GM19397 (cell line): ENCODE measurements around the gene MARCHF3.
"Not testable (repeated sequence)": the region's sequence is repeated elsewhere in the genome, so short reads cannot be mapped to it uniquely, and the experiment has no call there.

Experiments used
- ATAC-seq: cut with Tn5 transposase; IDR thresholded peaks from one replicate; pipeline ENCODE4 v1.9.1; 2021; ENCODE audit warnings: mild to moderate bottlenecking, moderate library complexity; ENCODE audit not compliant: unreplicated experiment

MARCHF3 gene, protein sequence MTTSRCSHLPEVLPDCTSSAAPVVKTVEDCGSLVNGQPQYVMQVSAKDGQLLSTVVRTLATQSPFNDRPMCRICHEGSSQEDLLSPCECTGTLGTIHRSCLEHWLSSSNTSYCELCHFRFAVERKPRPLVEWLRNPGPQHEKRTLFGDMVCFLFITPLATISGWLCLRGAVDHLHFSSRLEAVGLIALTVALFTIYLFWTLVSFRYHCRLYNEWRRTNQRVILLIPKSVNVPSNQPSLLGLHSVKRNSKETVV

DNA sequence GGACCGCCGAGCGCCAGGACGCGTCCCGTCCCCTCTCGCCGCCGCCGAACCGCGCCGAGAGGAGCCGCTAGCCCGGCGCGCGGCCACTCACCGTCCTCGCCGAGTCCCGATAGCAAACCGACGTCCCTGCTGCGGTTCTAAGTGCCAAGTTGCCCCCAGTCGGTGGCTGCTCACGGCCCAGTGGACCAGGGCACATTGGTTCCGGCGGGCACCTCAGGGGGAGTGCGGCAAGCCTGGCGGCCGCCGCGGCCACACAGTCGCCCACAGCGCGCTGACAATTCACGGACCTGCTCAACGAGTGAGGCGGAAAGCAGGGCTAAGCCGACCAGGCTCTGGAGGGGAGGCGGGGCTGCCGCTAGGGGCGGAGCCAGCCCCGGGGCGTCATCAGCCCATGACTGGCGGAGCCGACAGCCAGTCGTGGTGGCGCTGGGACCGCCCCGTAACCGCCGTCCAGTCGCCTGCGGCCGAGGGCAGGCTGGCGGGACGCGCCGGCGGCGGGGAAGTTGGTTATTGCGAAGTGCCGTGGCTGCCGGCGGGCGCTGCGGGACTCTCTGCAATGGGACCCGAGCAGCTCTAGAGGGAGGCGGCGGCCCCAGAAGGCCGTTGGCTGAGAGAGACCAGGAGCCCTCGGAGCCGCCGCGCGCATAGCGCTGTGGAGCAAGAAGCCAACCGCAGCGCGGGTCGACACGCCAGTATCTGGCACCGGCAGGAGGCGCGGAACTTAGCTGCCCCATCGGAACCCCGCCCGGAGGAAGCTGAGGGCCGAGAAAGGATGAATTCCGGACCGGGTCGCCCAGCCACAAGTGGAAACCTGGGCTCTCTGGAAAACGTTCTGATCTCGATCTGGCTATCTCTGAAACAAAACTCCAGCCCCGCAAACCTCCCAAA lies at the start of gene MARCHF3:
Gene MARCHF3 (minus strand): TSS at position 300 of the 888 bp plus-strand sequence. CDS start 112,387 bp downstream, outside the sequence.
- ATAC-seq: peak; percentile 95

DNA sequence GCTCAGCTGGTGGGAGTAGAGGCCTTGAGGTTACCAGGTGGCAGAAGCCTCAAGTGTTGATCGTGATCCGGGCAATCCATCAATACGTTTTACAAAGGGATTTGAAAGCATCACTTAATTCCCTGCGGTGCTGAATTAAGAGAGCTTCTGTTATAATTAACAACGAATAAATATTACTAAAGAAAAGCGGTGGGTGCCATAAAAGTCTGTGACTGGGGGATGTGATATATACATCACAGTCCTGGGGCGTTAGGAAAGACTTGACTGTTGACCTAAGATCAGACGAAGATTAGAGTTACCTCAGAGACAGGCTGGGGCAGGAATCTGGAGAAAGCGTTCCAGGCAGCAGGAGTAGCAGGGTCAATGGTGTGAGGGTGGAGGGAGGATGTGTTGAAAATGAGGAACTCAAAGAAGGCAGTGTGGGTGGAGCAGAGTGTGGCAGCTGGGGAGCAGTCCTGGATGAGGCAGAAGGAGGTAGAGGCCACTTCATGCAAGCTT lies 49.7 kb upstream of the MARCHF3 start:
- no peak for ATAC-seq

DNA sequence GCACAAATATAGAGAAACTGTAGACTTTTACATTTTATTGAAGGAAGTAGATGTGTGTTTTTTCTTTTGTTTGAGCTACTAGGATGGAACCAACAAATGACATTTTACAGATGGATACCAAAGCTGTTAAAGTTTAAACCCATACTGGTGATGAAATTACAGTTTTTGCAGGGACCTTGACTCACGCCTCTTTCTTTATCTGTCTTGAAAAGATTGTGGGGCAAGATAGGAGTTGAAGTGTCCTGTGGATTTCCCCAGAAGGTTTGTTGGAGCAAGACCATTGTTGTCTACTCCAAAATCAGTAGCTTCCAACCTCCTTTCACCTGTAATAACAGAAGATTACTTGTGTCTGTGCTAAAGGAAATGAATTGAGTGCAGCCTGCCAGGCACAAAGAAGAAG lies 47.0 kb upstream of the MARCHF3 start:
- ATAC-seq: no peak

DNA sequence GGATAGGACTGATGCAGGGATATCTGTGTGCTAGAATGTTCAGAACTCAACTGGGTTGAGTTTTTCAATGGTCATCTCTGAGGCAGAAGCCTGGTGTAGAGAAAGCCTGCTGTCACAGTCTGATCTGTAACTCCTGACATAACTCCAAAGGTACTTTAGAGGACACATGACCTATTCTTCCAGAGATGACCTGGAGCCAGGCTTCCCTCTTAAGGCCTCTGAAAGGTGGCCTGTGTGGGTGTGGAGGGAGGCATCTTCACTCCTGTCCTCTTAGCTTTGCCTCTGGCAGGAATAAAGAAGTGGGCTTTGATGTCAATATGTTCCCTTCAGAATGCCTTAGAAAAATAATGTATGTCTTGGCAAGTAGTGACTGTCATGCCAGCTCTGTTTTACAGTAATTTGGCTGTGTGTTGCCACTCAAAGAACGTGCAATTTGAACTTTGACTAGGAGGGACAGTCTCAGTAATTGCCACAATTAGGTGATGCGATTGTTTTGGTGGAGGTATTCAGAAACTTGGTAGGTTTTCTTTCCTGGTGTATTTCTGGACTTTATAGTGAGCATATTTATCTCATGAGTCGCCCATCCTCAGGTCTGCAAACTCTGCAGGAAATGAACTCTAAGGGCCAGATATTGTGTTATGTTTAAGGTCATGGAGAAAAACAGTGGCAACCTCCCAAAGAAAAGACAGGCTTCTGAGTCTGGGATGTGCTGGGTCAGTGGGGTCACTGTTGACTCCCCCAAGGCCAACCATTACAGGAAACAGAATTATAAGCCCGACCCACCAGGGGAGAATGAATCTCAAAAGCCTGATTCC lies 46.2 kb upstream of the MARCHF3 start:
- no peak for ATAC-seq

DNA sequence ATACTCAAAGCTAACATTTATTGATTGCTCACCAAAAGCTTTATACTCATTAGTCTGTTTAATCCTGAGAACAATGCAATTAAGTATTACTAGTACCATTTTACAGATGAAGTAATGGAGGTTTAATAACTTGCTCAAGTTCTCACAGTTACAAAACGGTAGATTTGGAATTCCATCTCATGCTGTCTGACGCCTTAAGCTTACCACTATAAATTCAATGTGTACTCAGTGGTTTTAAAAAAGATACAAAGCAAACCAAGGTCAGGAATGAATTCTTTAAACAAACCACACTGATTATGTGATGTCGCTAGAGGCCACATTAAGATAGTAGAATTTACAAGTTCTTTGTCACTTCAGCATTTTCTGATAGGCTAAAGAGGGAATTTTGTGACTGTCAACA lies 44.1 kb upstream of the MARCHF3 start:
- no peak for ATAC-seq

DNA sequence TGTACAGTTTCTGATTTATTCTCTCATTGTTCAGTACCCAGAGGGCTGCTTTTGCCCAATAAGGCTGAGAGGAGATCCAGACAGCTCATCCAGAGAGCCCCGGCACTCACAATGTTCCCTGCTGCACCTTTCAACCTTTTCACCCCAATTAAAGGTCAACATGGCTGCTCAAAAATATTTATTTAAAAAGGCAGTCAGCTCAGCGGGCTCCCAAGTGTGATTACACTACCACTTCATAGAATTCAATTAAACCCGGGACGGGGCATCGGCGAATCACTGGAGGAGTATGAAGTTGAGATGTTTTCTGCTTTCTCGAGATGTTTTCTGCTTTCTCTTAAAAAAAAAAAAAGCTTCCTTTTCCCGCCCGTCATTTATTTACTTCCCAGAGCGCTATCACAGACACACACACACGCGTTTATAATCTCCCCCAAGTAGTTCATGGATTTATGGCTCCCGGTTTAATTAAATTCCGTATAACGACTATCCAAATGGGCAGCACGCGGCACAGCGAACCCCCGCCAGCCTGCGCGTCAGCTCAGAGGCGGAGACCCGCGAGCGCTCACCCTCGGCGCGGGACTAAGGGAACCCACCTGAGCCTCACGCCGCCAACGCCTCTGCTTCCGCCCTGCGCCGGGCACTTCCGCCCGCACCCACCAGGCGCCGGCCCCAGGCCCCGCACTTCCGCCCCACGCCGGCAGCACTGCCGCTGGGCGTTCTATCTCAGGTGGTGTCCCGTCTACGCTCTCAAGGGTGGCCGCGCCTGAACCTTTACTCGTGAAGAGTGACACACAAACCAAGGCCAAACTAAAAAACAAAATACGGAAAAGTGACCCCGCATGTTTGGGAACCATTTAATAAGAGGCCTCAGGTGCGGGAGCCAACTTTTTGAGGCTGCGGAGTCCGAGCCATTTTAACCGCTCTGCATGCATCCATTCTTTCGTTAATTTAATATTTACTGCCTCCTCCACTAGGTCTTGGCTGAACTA lies 42.8 kb upstream of the MARCHF3 start, which contains the start of gene C5orf63:
Gene C5orf63 (minus strand): TSS at position 642 of the 986 bp plus-strand sequence. CDS start 14,507 bp downstream, outside the sequence.
- ATAC-seq: peak; percentile 99

DNA sequence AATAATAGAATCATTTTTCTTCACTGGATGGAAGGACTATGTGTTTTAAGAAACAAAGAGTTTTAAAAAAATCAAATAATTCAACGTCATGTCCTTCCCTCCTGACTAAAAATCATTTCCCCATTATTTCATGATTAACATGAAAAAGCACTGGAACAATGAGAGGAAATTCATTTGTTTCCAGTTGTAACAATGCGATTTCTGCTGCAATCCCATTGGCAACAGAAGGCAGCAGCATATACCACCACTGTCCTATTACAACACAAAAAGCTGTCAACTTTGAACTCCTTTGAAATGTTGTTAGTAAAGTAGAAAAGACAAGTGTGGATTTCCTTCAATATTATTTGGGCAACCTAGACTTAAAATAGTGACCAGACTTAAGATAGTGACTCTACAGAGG lies 39.9 kb upstream of the MARCHF3 start:
- no peak for ATAC-seq

DNA sequence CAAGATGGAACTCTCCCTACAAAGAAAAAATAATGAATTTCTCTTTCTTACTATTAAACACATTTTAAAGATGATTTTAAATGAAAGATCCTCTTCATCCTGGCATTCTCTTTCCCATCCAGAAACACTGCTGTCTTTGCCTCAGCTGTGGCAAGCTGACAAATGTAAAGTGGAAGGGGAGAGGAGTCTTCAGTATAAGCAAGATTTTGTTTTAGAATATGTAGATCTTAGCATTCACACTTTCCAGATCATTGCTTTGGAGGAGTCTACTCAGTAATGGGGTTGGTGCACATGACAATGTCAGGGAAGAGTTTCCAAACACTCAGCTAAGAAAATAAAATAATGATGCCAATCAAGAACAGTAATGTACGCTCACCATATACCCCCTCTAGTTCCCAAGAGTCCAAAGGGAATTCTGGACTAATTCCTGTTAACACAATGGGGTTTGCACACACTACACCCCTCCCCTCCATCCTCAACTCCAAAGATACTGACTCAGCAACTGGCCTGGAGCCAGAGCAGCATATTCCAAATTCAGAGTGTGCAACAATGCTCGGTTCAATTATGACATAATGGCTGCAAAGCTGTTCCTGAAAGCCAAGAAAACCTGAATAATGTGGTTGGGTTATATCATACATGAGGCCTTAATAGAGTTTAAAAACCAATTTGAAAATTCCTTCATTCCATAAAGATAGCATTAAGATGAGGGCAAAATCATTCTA lies 38.3 kb upstream of the MARCHF3 start:
- no peak for ATAC-seq

DNA sequence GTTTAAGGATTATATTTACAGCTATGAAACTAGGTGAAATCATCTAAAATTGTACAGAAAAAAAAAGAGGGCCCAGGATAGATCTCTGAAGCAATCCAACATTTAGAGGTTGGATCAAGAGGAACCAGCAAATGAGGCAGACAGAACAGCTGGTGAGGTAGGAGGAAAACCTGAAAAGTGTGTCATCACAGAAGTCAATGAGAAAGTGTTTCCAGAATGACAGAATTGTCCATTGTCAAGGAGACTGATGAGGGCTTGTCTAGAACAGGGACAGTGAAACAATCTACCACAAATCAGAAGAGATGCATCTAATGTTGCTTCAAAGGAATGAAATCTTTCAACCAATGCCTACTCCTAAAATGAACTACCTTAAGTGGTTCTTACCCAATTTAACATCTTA lies 36.4 kb upstream of the MARCHF3 start:
- no peak for ATAC-seq

DNA sequence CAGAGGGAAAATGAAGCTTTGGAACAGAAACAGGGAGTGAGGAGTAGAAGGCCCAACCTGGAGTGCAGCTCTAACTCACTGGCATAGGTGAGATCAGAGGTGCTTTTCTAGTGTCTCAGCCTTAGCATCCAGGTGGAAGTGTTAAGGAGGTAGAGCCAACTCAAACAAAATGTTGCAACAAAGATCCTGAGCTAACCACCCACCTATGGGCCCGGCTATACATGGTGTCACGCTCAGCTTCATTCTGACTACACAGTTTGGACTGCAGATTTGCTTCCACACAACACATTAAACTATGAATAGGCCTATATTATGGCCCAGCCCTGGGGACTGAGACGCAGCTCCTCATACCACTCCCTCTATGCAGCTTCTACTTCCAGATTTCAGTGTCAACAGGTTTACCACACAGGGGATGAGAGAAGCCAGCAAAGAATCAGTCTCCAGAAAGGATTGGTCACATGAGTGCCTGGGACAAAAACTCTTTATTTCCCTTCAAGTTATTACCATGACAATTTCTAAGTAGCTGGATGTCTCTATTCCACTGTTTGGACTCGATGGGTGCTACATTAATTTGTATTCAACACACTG lies 34.0 kb upstream of the MARCHF3 start:
- no peak for ATAC-seq

DNA sequence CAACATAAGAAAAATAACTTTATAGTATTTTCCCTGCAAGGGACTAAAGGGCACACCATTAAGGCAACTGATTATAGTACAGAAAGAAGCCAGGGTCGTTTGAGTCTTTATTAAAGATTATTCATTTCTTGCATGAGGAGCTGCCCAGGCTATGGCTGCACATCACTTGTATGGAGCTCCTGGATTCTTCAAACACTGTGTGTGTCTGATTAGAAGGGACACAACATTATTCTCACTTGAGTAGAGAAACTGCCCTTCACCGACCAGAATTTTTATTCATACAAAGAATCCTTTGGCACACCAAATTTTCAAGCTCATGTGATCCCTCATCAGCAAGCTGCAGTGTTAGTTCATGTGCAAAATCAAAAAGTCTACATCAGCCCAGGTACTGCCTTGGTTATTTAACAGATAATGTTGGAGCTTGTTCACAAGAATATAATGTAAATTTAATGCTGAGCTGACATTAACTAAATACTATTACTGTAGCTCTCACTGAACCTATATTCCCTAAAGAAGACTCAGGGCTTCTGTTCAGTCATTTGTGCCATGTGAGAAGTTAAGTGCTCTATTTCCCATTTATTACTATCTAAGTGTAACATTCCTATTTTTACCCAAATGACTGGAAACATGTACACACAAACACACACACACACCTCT lies 33.0 kb upstream of the MARCHF3 start:
- no peak for ATAC-seq

DNA sequence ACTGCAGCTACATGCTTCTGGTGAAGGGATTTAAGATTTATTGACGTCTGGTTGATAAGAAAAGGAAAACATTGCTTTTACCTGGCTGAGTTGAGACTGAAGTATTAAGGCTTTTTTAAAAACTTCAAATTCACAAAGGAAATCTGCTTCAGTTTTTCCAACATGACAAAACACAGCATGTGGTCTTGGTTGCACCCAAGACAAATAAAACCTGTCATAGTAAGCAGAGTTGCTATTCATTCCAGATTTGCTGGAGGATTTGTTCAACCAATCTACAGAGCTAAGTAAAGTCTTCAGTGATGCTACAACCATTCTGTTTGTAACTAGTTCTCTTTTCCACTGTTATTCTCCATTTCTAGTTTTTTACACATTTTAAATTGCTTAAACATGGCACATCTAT lies 31.6 kb upstream of the MARCHF3 start:
- no peak for ATAC-seq

DNA sequence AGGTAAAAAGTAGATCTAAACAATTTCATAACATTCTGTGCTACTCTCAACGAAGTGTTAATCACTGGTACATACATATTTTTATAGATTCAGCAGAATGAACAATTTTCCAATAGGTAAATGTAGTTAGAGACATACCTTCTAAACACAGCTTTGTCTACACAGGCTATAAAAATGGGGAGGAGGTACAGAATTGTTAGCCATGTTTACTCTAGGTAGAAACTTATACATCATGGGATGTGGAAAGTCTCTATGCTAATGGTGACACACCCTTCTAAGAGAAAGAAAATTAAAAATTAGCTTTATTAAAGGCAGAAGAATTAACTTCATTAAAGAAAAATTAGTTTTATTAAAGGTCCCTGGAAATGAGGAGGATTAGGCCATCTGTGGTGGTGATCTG lies 31.2 kb upstream of the MARCHF3 start:
- ATAC-seq: no peak

DNA sequence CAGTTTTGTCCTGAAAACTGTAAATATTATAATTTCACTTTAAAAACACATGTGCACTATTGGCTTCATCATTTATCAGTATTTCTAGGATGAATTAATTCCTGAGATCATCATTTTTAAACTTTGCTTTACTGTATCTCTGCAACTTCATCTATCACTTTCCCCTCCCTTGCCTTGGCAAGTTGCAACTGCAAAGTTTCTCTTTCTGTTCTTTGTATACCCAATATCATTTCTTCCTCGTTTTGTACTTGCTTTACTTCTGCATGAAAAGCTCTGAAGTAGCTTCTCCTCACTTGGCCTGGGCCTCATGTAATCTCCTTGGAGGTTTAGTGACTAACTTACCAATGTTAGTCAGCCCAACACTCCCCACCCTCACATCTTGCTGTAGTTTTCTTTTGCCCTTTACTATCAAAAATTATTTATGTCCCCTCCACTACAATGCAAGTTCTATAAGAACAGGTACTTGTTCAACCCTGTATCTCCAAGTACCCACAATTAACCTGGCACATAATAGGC lies 30.2 kb upstream of the MARCHF3 start:
- ATAC-seq: no peak

DNA sequence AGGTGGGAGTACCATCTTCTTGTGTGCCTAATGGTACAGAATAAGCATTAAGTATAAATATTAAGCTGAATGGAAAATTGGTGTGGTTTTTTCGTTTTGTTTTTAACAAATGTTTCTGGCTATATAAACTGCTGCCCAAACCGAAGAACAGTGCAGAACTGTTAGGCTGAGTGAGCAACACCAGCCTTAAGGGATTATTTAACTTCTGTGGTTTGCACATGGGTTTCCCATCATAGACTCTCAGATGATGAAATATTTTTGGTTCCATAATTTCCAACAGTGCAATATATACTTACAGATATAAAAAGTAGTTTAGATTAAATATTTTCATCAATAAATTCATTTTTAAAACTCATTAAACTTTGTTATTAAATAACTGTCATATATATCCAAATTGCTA lies 26.5 kb upstream of the MARCHF3 start:
- ATAC-seq: no peak

DNA sequence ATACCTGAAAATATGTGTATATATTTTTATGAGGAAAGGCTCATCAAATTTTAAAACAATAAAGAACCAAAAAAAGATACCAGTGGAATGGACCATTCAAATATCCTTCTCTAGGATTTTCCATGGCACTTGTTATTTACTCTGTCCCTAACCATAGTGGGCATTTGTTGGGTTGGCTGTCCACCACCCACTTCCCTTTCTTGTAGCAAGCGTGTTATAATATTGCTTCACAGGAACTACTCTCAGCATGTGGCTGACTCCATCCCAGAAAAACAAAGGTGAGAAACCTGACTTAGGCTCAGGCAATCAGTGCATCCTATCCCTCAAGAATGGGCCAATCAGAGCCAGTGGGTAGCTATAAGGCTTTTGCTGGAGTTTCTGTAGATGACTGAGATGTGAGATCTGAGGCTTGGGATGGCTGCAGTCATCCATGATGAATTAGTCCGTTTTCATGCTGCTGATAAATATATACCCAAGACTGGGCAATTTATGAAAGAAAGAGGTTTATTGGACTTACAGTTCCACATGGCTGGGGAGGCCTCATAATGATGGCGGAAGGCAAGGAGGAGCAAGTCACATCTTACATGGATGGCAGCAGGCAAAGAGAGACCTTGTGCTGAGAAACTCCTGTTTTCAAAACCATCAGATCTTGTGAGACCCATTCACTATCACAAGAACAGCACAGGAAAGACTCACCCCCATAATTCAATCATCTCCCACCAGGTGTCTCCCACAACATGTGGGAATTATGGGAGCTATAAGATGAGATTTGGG lies 25.7 kb upstream of the MARCHF3 start:
- ATAC-seq: no peak

DNA sequence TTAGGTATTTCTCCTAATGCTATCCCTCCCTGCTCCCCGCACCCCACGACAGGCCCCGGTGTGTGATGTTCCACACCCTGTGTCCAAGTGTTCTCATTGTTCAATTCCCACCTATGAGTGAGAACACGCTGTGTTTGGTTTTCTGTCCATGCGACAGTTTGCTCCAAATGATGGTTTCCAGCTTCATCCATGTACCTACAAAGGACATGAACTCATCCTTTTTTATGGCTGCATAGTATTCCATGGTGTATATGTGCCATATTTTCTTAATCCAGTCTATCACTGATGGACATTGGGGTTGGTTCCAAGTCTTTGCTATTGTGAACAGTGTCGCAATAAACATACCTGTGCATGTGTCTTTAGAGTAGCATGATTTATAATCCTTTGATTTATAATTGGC lies 23.2 kb upstream of the MARCHF3 start:
- ATAC-seq: not testable (repeated sequence)
